ENCODE results near the gene KLC1. TPM values are rescaled to one million over a fixed set of nuclear protein-coding genes. Genes with fewer than 3 reads are reported as not detected.

The KLC1 gene
- total RNA-seq, 2 experiments from 2014 or later: 88.0 to 88.6 TPM

GRCh38 chr14:103719751-103720150, 90.7 kb downstream of the KLC1 start:
- Mint-ChIP-seq H3K9me3 (no peaks in the 10 kb centered on the region), H3K27me3 (peaks cover 3% of the 10 kb centered on the region), H3K4me3 (no peak overlapping the region), H3K4me1 (peaks cover 25% of the 10 kb centered on the region), H3K36me3 (peaks cover 5% of the 10 kb centered on the region), H3K27ac (no peak overlapping the region)
- DNase-seq: no peak

DNA sequence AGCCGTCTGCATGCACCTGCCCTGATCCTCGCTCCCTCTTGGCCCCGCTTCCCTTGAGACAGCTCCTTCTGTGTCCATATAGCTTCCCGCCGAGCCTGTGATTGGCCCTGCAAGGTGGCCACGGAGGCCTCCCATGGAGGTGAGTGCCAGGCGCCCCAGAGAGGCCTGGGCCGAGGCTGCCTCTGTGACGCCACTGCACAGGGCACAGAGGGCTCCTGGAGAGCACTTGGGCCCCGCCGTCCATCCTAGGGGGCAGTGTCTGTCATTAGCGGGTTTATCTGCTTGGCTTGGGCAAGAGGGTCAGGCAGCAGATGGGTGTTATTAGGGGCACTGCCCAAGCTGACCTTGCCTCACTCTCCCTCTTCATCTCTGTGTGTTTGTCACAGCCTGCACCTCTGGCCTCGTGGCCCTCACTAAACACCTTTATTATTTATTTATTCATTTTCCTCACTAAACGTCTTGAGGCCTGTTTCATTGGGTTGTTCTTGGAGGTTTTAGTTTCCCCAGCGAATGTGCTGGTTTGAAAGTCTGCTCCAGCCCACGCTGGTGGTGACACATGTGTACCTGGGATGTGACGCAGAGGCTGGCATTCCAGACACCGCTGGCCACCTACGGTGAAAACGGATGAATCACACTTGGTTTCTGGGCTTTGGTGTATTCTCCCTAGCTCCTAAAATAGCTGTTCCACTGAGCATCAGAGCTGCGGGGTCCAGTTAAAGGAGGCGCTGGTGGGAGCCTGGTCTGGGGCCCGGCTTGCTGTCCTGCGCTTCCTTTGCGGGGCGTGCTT, 92.5 kb downstream of the KLC1 start:
- Mint-ChIP-seq H3K27me3 (no peaks in the 10 kb centered on the region), H3K27ac (no peak overlapping the region), H3K4me3 (no peak overlapping the region), H3K36me3 (no peaks in the 10 kb centered on the region), H3K4me1 (peaks cover 24% of the 10 kb centered on the region), H3K9me3 (no peaks in the 10 kb centered on the region)
- DNase-seq: no peak

- Mint-ChIP-seq H3K4me3 (no peak overlapping the region), H3K27me3 (no peaks in the 10 kb centered on the region), H3K9me3 (no peaks in the 10 kb centered on the region), H3K36me3 (no peaks in the 10 kb centered on the region), H3K4me1 (peaks cover 12% of the 10 kb centered on the region), H3K27ac (no peak overlapping the region)
- DNase-seq: no peak
Measured at GRCh38 chr14:103723748-103724081, 94.7 kb downstream of the KLC1 start.

DNA sequence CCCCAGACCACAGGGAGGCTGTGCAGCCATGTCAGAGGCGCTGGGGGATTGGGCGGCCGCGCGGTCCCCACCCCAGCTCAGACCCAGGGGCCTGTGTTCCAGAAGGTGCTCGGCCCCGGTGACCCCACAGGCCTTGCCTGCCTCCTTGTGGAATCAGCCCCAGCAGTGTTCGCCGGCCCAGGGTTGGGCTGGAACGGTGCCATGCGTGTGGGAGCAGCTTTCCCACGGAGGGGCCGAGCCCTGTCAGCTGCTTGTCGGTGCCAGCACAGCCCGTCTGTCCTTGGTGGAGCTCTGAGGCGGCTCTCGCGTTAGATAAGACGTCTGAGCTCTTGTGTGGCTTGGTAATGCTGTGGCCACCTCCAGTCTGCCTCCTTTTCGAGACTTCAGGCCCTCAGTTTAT, 95.1 kb downstream of the KLC1 start:
- no peaks in the 10 kb centered on the region for H3K9me3 Mint-ChIP-seq
- no peak overlapping the region for H3K27ac Mint-ChIP-seq
- no peak overlapping the region for H3K4me3 Mint-ChIP-seq
- no peak for DNase-seq
- no peaks in the 10 kb centered on the region for H3K36me3 Mint-ChIP-seq
- no peaks in the 10 kb centered on the region for H3K27me3 Mint-ChIP-seq
- peaks cover 12% of the 10 kb centered on the region for H3K4me1 Mint-ChIP-seq

- DNase-seq: no peak
- Mint-ChIP-seq H3K4me3 (no peak overlapping the region), H3K27ac (no peak overlapping the region), H3K27me3 (no peaks in the 10 kb centered on the region), H3K36me3 (no peaks in the 10 kb centered on the region), H3K9me3 (no peaks in the 10 kb centered on the region), H3K4me1 (peaks cover 2% of the 10 kb centered on the region)
Measured at GRCh38 chr14:103725001-103725682, 96.1 kb downstream of the KLC1 start.

DNA sequence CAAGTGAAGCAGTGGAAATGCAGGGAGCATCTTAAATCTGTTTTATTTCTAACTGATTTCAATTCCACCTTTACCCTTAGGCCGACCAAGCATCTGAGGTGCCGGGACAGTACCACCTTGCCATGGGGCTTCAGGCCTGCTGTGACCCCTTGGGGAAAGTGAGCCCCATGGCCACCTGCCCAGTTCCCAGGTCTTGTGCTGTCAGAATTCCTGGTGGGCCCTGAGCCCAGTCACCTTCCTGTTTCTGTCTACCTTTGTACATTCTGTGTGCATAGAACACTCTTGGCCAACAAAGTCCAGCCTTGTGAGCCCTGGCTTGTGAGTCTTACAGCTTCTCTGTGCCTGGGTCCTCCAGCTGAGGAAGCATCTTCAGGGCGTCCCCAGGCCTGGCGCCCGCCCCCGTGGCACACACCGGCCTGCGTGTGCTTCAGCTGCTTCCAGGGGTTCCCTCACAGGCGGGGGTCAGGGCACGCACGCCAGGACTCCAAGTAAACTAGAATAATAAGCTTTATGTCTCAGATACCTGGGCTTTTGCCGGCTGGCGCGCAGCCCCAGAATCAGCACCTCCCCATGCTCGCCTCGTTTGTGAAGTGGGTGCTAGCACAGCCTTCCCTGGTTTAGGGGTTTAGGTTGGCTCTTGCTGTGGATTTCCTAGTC, 96.9 kb downstream of the KLC1 start:
- no peak for DNase-seq
- no peaks in the 10 kb centered on the region for H3K27me3 Mint-ChIP-seq
- H3K4me3 Mint-ChIP-seq: no peak overlapping the region
- no peaks in the 10 kb centered on the region for H3K36me3 Mint-ChIP-seq
- no peaks in the 10 kb centered on the region for H3K9me3 Mint-ChIP-seq
- no peak overlapping the region for H3K27ac Mint-ChIP-seq
- no peaks in the 10 kb centered on the region for H3K4me1 Mint-ChIP-seq

DNA sequence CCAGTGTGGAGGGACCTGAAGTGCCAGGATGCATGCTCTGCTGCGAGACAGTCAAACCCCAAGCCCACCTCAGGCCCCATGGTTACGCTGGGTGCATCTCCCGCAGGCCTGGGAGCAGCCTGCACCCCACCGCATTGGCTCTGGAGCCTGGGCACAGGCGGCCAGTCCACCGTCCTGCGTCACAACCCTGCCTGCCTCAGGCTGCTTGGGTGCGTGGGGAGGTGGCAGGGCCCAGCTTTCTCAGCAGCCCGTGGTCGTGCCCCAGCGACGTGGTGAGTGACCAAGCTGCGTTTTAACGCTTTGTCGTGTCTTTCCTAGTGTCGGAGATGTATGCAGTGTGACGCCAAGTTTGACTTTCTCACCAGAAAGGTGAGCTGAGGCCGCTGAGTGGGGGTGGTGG, 97.5 kb downstream of the KLC1 start:
- no peak for DNase-seq
- Mint-ChIP-seq H3K4me1 (no peaks in the 10 kb centered on the region), H3K36me3 (no peaks in the 10 kb centered on the region), H3K27ac (no peak overlapping the region), H3K27me3 (no peaks in the 10 kb centered on the region), H3K4me3 (no peak overlapping the region), H3K9me3 (no peaks in the 10 kb centered on the region)

DNA sequence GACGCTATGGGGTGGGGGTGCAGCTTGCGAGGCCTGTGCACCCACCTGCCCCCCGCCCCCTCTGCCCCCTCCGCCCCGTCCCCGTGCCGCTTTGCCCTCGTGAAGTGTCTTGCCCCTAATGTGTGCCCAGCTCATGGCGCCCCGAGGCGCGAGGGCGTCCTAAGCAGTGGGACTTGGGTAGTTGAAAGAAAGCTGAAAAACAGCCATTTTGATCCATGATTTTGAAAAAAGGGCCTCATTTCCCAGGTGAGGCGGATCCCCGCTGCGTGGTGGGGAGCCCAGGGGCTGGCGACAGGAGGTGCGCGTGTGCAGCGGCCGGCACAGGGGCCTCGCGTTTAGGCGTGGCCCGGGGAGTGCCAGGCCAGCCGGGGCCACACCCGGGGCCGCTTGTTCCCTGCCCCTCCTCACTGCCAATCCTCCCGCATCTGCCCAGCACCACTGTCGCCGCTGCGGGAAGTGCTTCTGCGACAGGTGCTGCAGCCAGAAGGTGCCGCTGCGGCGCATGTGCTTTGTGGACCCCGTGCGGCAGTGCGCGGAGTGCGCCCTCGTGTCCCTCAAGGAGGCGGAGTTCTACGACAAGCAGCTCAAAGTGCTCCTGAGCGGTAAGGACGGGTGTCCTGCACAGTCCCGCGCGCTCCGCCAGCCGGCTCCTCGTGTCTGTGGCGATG, 98.4 kb downstream of the KLC1 start:
- no peaks in the 10 kb centered on the region for H3K27me3 Mint-ChIP-seq
- no peaks in the 10 kb centered on the region for H3K4me1 Mint-ChIP-seq
- no peak for DNase-seq
- no peaks in the 10 kb centered on the region for H3K9me3 Mint-ChIP-seq
- H3K27ac Mint-ChIP-seq: no peak overlapping the region
- no peaks in the 10 kb centered on the region for H3K36me3 Mint-ChIP-seq
- no peak overlapping the region for H3K4me3 Mint-ChIP-seq

- H3K27me3 Mint-ChIP-seq: no peaks in the 10 kb centered on the region
- H3K4me3 Mint-ChIP-seq: no peak overlapping the region
- H3K9me3 Mint-ChIP-seq: no peaks in the 10 kb centered on the region
- DNase-seq: no peak
- no peaks in the 10 kb centered on the region for H3K36me3 Mint-ChIP-seq
- no peak overlapping the region for H3K27ac Mint-ChIP-seq
- H3K4me1 Mint-ChIP-seq: no peaks in the 10 kb centered on the region
Measured at GRCh38 chr14:103728141-103728540, 99.1 kb downstream of the KLC1 start.

DNA sequence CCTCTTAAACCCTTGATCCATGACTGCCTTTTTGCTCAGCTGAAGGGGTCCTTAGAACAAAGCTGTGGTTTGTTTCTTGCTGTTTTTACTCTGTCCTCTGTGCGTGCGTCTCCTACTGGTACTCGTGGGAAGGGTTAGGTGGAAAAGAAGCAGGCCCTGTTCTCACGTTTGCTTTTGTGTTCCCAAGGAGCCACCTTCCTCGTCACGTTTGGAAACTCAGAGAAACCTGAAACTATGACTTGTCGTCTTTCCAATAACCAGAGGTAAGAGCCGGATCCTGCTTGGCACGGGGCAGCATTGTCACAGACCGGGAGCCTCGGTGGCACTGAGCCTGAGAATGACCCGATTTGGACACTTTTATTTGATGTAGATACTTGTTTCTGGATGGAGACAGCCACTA, 99.7 kb downstream of the KLC1 start:
- DNase-seq: no peak
- Mint-ChIP-seq H3K27ac (no peak overlapping the region), H3K9me3 (no peaks in the 10 kb centered on the region), H3K36me3 (no peaks in the 10 kb centered on the region), H3K27me3 (no peaks in the 10 kb centered on the region), H3K4me3 (no peak overlapping the region), H3K4me1 (no peaks in the 10 kb centered on the region)

GRCh38 chr14:103729496-103730448, 100.8 kb downstream of the KLC1 start:
- no peak overlapping the region for H3K27ac Mint-ChIP-seq

GRCh38 chr14:103730490-103731035, 101.6 kb downstream of the KLC1 start:
- H3K4me3 Mint-ChIP-seq: no peak overlapping the region
- DNase-seq: no peak
- H3K27me3 Mint-ChIP-seq: no peaks in the 10 kb centered on the region
- H3K27ac Mint-ChIP-seq: no peak overlapping the region
- H3K36me3 Mint-ChIP-seq: no peaks in the 10 kb centered on the region
- H3K4me1 Mint-ChIP-seq: no peaks in the 10 kb centered on the region
- H3K9me3 Mint-ChIP-seq: no peaks in the 10 kb centered on the region

More at GRCh38 chr14:103729496-103730448, 100.8 kb downstream of the KLC1 start:
- DNase-seq: no peak
- Mint-ChIP-seq H3K36me3 (no peaks in the 10 kb centered on the region), H3K27me3 (no peaks in the 10 kb centered on the region), H3K9me3 (no peaks in the 10 kb centered on the region), H3K4me1 (no peaks in the 10 kb centered on the region), H3K4me3 (no peak overlapping the region)

DNA sequence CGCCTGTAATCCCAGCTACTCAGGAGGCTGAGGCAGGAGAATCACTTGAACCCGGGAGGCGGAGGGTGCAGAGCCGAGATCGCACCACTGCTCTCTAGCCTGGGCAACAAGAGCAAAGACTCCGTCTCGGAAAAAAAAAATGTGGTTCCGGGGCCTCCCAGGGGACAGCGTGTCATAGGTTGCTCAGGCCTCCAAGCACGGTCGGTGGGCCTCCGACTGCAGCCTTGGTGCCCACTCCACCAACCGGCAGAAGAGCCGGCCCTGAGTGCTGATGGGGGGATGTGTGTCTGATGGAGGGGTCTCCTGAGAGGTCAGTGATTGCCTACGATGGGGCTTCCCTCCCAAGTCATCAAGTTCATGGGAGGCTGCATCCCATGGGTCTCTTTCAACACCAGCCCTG, 102.5 kb downstream of the KLC1 start:
- Mint-ChIP-seq H3K4me1 (no peaks in the 10 kb centered on the region), H3K4me3 (no peak overlapping the region), H3K27ac (no peak overlapping the region), H3K27me3 (no peaks in the 10 kb centered on the region), H3K9me3 (no peaks in the 10 kb centered on the region), H3K36me3 (no peaks in the 10 kb centered on the region)
- no peak for DNase-seq
